Astrocyte of the hippocampus (primary cell): Measurements from ENCODE around the gene NBAS.
"Not testable (repeated sequence)": the region's sequence is repeated elsewhere in the genome, so short reads cannot be mapped to it uniquely, and the experiment has no call there.

Source experiments
- DNase-seq: peaks from one replicate; pipeline ENCODE4 v3.0.0; 2011; ENCODE audit warnings: low read depth, low spot score

Gene NBAS

GRCh38 chr2:15265889-15266288 is 295.2 kb downstream of the NBAS start:
- no peak for DNase-seq

- DNase-seq = no peak
These were observed 297.0 kb downstream of the NBAS start for GRCh38 chr2:15263976-15264685.

- DNase-seq = no peak
These were observed 298.3 kb downstream of the NBAS start for GRCh38 chr2:15262792-15263191.

GRCh38 chr2:15260835-15261234 is 300.3 kb downstream of the NBAS start:
- no peak for DNase-seq

GRCh38 chr2:15260196-15260595 is 300.9 kb downstream of the NBAS start:
- DNase-seq = peak; percentile 34

- DNase-seq = peak; percentile 84
These were observed 301.8 kb downstream of the NBAS start for GRCh38 chr2:15259356-15259756.

- DNase-seq = not testable (repeated sequence)
These were observed 302.7 kb downstream of the NBAS start for GRCh38 chr2:15258385-15258784.

GRCh38 chr2:15253835-15254286 is 307.3 kb downstream of the NBAS start:
- no peak for DNase-seq

GRCh38 chr2:15253247-15253646 is 307.9 kb downstream of the NBAS start:
- no peak for DNase-seq

GRCh38 chr2:15251753-15252152 is 309.4 kb downstream of the NBAS start:
- DNase-seq = no peak

- DNase-seq = not testable (repeated sequence)
These were observed 310.2 kb downstream of the NBAS start for GRCh38 chr2:15250946-15251345.

GRCh38 chr2:15246870-15247269 is 314.3 kb downstream of the NBAS start:
- no peak for DNase-seq

GRCh38 chr2:15243762-15244161 is 317.4 kb downstream of the NBAS start:
- peak; percentile 68 for DNase-seq

GRCh38 chr2:15242936-15243461 is 318.1 kb downstream of the NBAS start:
- DNase-seq = no peak

- DNase-seq = no peak
These were observed 319.2 kb downstream of the NBAS start for GRCh38 chr2:15241929-15242328.

- DNase-seq = no peak
These were observed 319.9 kb downstream of the NBAS start for GRCh38 chr2:15241201-15241600.

GRCh38 chr2:15238028-15238427 is 323.1 kb downstream of the NBAS start:
- DNase-seq = no peak

GRCh38 chr2:15230599-15231192 is 330.4 kb downstream of the NBAS start:
- no peak for DNase-seq

GRCh38 chr2:15226661-15227060 is 334.5 kb downstream of the NBAS start:
- DNase-seq = no peak

- DNase-seq = no peak
These were observed 336.0 kb downstream of the NBAS start for GRCh38 chr2:15225131-15225530.

GRCh38 chr2:15224641-15225040 is 336.5 kb downstream of the NBAS start:
- DNase-seq = no peak

GRCh38 chr2:15223887-15224286 is 337.2 kb downstream of the NBAS start:
- peak; percentile 72 for DNase-seq

- DNase-seq = no peak
These were observed 338.3 kb downstream of the NBAS start for GRCh38 chr2:15222856-15223255.
